Measurements from ENCODE around the gene HELZ. TPM values are rescaled to one million over a fixed set of nuclear protein-coding genes. Genes with fewer than 3 reads are reported as not detected.

HELZ gene
- polyA plus RNA-seq, 2 of the 4 experiments (the other 2 are of a cell fraction): 5.6 to 18.3 TPM

DNA sequence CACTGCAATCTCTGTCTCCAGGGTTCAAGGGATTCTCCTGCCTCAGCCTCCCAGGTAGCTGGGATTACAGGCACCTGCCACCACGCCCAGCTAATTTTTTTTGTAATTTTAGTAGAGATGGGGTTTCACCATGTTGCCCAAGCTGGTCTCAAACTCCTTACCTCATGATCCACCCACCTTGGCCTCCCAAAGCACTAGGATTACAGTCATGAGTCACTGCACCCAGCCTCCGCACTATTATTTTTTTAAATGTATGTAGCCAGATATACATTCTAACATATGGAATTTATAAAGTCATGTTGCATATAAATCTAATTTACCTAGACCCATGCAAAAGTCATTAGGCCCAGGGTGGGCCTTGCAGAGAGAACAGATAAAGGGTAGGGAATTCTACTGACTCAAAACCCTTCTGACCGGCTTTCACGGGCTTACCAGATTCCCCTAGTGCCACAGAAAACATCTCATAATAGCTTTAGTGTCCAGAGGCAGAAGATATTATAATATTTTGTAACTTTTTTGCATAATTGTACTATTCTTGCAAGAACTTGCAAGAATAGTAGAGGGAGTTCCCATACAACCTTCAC lies 20.5 kb upstream of the HELZ start:
- Histone ChIP-seq H3K4me2 (no peak overlapping the region), H3K4me1 (peaks cover 5% of the 10 kb centered on the region), H3K9me3 (no peaks in the 10 kb centered on the region), H3K4me3 (no peak overlapping the region), H3K27ac (no peak overlapping the region)
- CTCF ChIA-PET: interaction anchor here (0.6 to 1.2 kb wide), 2 partner anchors 24 to 25 kb away, joined by 3 read pairs; no protein-coding TSS in a partner anchor
- no peak for DNase-seq (ENCODE audit: low read depth in 1 of 2, low spot score in 1 of 2)
- POLR2A ChIA-PET: interaction anchor here (0.7 kb wide), 1 partner anchor 12 kb away, joined by 4 read pairs; no protein-coding TSS in a partner anchor
- no peak for TF ChIP-seq HES2 (IDR thresholded peaks at IDR 0.05)
- ATAC-seq: no peak
- no peak for FAIRE-seq
- WGBS (ENCODE audit: missing lambda C conversion rate): 69% methylated on average over 4 of the region's 4 CpGs

DNA sequence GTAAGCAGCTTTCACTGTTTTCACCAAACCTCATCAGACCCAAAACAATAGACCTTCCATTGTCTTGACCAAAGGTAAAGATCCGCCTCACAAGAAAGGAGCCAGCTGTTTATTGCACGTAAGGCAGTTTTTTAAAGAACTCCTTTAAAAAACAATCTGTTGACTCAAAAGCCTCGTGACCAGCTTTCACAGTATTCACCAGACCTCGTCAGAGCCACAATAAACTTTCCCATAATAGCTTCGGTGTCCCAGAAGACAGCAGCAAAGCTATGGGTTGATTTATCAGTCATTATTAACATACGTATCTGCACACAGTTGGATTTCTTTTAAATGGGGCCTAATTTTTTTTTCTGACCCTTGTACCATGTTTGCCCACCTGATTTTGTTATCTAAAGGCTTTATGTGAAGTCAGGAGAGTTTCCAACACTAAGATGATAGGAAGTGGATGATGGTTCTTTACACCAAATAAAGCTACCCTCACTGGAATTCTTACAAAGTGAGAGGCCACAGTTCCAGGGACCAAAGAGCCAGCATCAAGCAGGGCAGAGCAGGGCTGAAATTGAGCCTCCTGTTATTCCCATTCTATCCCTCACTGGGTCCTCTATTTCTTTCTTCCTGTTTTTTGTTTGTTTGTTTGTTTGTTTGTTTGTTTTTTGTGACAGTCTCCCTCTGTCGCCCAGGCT lies 17.6 kb upstream of the HELZ start:
- no peak overlapping the region for H3K4me2 ChIP-seq
- H3K9me3 ChIP-seq: no peaks in the 10 kb centered on the region
- DNase-seq (ENCODE audit: low read depth in 1 of 2, low spot score in 1 of 2): no peak
- ATAC-seq: no peak
- H3K4me3 ChIP-seq: no peak overlapping the region
- ChIA-PET POLR2A (no interaction called here), CTCF (interaction anchor here (0.6 to 2.2 kb wide), 4 partner anchors 9 to 1244 kb away, joined by 3 to 5 read pairs (median 4); no protein-coding TSS in a partner anchor)
- FAIRE-seq: no peak
- TF ChIP-seq CTCF (IDR thresholded peaks at IDR 0.05) (no peak), MYC (IDR thresholded peaks at IDR 0.05; ENCODE audit: borderline replicate concordance, low read length) (no peak), PHF8 (IDR thresholded peaks at IDR 0.05; ENCODE audit: borderline replicate concordance, low read depth) (no peak), REST (IDR thresholded peaks at IDR 0.05) (no peak), CHD2 (IDR thresholded peaks at IDR 0.05; ENCODE audit: low read length, partially characterized antibody) (no peak), NPAS2 (CRISPR knock-in tag; IDR thresholded peaks at IDR 0.05; ENCODE audit: borderline replicate concordance) (no peak), USF2 (IDR thresholded peaks at IDR 0.05) (no peak), PBX3 (IDR thresholded peaks at IDR 0.05) (no peak), MAFK (IDR thresholded peaks at IDR 0.05; ENCODE audit: partially characterized antibody) (no peak), MAZ (IDR thresholded peaks at IDR 0.05; ENCODE audit: borderline replicate concordance, low read depth, low read length) (no peak), ESRRA (IDR thresholded peaks at IDR 0.05; ENCODE audit: borderline replicate concordance, low read length) (no peak), POLR2A (IDR thresholded peaks at IDR 0.05; ENCODE audit: low read length) (no peak), NFE2L2 (conservative IDR thresholded peaks at IDR 0.05; ENCODE audit: low read length) (no peak), ZFP36 (IDR thresholded peaks at IDR 0.05; ENCODE audit: borderline replicate concordance, partially characterized antibody) (no peak), EHF (CRISPR knock-in tag; IDR thresholded peaks at IDR 0.05) (no peak), CBX8 (IDR thresholded peaks at IDR 0.05) (no peak), FOXS1 (CRISPR knock-in tag; IDR thresholded peaks at IDR 0.05) (no peak), ATOH8 (CRISPR knock-in tag; IDR thresholded peaks at IDR 0.05; ENCODE audit: low read depth) (no peak), RCOR1 (IDR thresholded peaks at IDR 0.05; ENCODE audit: low read depth, low read length) (no peak)
- no peak overlapping the region for H3K27ac ChIP-seq
- H3K4me1 ChIP-seq: peaks cover 13% of the 10 kb centered on the region
- 71% methylated on average over 7 of the region's 7 CpGs for whole genome bisulfite sequencing (ENCODE audit: missing lambda C conversion rate)
